ENCODE results near the gene HYI.

The HYI gene

DNA sequence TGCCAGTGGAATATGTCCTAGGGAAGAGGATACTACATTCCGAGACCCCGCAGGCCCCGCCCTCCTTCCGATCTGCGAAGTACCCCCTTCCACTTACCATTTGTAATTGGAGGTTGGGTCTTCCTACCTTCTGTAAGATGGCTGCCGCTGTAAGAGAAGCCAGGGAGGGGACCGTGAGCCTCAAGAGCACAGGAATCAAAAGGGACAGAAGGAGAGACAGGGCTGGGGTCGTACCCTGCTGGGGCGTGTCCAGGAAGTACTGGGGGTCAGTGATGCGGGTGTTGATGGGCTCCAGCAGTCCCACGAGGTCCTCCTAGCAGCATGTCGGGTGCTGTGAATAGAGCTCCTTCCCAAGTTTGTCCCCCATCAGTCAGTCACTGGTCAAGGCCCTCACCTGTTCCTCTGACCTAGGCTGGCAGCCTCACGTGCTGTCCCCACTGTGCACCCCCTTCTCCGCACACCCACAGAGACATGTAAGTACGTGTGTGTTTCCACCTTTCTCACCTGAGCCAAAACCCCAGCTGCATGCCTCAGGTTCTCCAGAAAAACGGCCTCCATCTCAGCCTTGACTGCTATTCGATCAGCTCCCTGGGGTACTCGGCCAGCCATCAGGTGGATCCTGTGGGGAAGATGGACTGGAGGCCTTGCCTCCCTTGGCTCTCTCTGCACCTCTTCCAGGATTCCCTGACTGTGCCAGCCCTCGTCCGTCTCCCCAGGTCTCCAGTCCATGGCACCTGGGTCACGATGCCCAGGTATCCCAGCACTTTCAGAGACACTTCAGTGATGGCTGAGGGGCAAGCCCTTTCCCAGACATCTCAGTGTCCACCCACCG lies 1.8 kb downstream of the HYI start:
- peaks cover 33% of the 10 kb centered on the region for H3K36me3 ChIP-seq (ENCODE audit: control insufficient read depth, insufficient read depth, low read length)
- H3K27me3 ChIP-seq (replicated peaks; ENCODE audit: control insufficient read depth, insufficient read depth, low read length) = no peaks in the 10 kb centered on the region
- no peak for DNase-seq (ENCODE audit: extremely low read depth, insufficient read length)
- no peak overlapping the region for H3K4me3 ChIP-seq (replicated peaks; ENCODE audit: low read depth, low read length)
- TF ChIP-seq, protein P1, sequence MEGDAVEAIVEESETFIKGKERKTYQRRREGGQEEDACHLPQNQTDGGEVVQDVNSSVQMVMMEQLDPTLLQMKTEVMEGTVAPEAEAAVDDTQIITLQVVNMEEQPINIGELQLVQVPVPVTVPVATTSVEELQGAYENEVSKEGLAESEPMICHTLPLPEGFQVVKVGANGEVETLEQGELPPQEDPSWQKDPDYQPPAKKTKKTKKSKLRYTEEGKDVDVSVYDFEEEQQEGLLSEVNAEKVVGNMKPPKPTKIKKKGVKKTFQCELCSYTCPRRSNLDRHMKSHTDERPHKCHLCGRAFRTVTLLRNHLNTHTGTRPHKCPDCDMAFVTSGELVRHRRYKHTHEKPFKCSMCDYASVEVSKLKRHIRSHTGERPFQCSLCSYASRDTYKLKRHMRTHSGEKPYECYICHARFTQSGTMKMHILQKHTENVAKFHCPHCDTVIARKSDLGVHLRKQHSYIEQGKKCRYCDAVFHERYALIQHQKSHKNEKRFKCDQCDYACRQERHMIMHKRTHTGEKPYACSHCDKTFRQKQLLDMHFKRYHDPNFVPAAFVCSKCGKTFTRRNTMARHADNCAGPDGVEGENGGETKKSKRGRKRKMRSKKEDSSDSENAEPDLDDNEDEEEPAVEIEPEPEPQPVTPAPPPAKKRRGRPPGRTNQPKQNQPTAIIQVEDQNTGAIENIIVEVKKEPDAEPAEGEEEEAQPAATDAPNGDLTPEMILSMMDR (IDR thresholded peaks at IDR 0.05; ENCODE audit: insufficient read depth, low read length, poor library complexity, severe bottlenecking) = no peak

DNA sequence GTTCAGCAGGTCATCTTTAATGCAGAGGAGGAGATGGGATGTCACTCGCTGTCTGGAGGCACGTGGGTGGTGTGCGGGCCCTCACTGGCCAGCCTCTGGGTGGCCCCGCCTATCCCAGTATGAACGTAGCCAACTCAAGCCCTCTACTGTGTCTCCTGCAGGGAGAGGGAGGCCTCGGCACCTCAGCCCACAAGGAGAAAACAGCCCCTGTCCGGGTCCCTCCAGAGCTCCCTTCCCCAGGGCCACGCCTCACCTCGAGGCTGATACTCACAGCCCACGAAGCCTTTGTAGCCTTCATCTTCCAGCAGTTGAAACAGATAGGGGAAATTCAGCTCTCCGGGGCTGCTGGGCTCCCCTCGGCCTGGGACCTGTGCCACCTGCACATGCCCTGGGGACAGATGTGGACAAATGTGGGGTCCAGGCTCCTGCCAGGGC lies 2.6 kb downstream of the HYI start:
- Histone ChIP-seq H3K36me3 (ENCODE audit: control insufficient read depth, insufficient read depth, low read length) (peaks cover 39% of the 10 kb centered on the region), H3K4me3 (replicated peaks; ENCODE audit: low read depth, low read length) (no peak overlapping the region), H3K27me3 (replicated peaks; ENCODE audit: control insufficient read depth, insufficient read depth, low read length) (no peaks in the 10 kb centered on the region)
- DNase-seq (ENCODE audit: extremely low read depth, insufficient read length) = no peak
- TF ChIP-seq, protein P1 (IDR thresholded peaks at IDR 0.05; ENCODE audit: insufficient read depth, low read length, poor library complexity, severe bottlenecking) = no peak

DNA sequence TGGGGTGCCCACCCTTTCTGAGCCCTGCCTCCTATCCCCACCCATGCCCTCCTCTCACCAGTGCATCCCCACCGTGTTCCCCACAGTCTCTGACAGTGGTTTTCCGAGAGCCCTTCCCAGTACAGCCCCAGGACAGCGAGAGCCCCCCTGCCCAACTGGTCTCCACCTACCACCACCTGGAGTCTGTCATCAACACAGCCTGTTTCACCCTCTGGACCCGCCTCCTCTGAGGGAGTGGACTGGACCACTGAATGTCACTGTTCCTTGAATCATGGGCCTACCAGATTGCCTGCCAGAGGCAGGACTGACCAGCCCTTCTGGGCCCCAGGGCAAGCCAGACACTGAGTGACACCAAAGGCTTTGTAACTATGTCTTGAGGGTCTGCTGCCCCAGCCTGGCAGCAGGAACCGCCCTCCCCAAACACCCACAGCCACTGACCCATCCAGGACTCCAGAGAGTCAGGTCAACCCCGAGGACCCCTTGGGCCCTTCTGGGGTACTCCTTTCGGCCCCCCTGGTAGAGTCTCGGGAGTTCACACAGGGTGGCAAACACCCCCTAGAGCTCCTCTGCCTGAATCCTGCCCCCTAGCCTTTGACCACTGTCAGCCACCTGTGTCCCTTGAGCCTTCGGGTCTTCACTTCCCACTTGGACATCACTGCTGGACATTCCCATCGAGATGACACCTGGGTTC lies 3.3 kb downstream of the HYI start:
- no peak for DNase-seq (ENCODE audit: extremely low read depth, insufficient read length)
- H3K4me3 ChIP-seq (replicated peaks; ENCODE audit: low read depth, low read length) = no peak overlapping the region
- TF ChIP-seq, protein P1 (IDR thresholded peaks at IDR 0.05; ENCODE audit: insufficient read depth, low read length, poor library complexity, severe bottlenecking) = no peak
- H3K27me3 ChIP-seq (replicated peaks; ENCODE audit: control insufficient read depth, insufficient read depth, low read length) = no peaks in the 10 kb centered on the region
- H3K36me3 ChIP-seq (ENCODE audit: control insufficient read depth, insufficient read depth, low read length) = peaks cover 41% of the 10 kb centered on the region

DNA sequence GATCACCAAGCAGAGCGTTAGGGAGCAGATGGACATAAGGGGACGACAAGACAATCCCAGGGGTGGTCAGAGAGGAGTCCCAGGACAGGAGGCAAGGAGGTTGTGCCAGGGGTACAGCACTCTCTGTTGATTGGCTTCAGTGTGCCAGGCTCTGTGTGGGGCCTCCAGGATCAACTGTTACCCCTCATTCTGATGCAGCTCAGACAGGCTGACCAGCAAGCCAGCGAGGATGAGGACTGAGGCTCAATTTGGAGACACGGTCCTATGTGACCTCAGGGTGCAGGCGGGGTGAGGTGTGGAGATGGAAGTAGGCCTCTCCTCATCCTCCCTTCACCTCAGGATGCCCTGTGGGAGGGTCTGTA lies 4.0 kb downstream of the HYI start:
- Histone ChIP-seq H3K4me3 (replicated peaks; ENCODE audit: low read depth, low read length) (no peak overlapping the region), H3K27me3 (replicated peaks; ENCODE audit: control insufficient read depth, insufficient read depth, low read length) (no peaks in the 10 kb centered on the region), H3K36me3 (ENCODE audit: control insufficient read depth, insufficient read depth, low read length) (peaks cover 42% of the 10 kb centered on the region)
- TF ChIP-seq, protein P1 (IDR thresholded peaks at IDR 0.05; ENCODE audit: insufficient read depth, low read length, poor library complexity, severe bottlenecking) = no peak
- no peak for DNase-seq (ENCODE audit: extremely low read depth, insufficient read length)

DNA sequence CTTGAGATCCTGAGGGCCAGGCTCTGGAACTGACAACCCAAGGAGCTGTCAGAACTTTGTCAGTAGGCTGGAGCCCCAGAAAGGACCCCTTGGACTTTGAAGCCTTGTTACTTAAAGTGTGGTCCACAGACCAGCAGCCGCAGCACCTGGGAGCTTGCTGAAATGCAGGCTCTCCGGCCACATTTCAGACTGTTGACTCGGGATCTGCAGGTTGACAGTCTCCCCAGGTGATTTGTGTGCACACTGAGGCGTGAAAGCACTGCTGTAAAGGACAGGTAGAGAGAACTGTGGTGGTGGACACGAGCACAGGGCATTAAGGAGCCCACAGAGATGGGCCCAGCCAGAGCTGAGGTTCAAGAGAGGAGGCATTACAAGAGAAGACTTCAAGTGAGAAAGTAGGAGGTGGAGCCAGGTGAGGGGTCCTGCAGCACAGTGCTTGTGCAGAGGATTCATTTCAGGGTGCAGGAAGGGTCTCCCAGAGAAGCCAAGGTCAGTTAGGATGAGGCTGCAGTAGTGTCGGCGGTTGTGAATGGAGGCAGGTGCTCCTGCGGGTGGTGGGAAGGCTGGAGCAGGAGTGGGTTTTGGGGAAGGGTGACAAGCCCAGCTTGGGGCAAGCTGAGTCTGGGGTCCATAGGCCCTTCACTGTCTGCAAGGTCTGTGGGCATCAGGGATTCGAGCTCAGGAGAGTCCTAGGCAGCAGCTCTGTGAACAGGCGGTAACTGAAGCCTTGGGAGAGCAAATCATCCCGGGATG lies 4.6 kb downstream of the HYI start:
- no peak for DNase-seq (ENCODE audit: extremely low read depth, insufficient read length)
- Histone ChIP-seq H3K36me3 (ENCODE audit: control insufficient read depth, insufficient read depth, low read length) (peaks cover 46% of the 10 kb centered on the region), H3K4me3 (replicated peaks; ENCODE audit: low read depth, low read length) (no peak overlapping the region), H3K27me3 (replicated peaks; ENCODE audit: control insufficient read depth, insufficient read depth, low read length) (no peaks in the 10 kb centered on the region)
- TF ChIP-seq, protein P1 (IDR thresholded peaks at IDR 0.05; ENCODE audit: insufficient read depth, low read length, poor library complexity, severe bottlenecking) = no peak

All from GM06990 (cell line).